Chondrocyte (in vitro differentiated cells): Measurements from ENCODE around the gene HCK. TPM values are rescaled to one million over a fixed set of nuclear protein-coding genes. Genes with fewer than 3 reads are reported as not detected.

ENCODE experiments used
- DNase-seq: peaks from one replicate; pipeline ENCODE4 v3.0.0; 2021; ENCODE audit warnings: mixed read lengths, low spot score
- H3K27ac Mint-ChIP-seq: one replicate; pipeline ENCODE4 v1.8.0; 2021; ENCODE audit warnings: mild to moderate bottlenecking, moderate library complexity, mixed read lengths; ENCODE audit not compliant: unreplicated experiment
- H3K27me3 Mint-ChIP-seq: 2 replicates; pipeline ENCODE4 v1.8.0; 2021; ENCODE audit warnings: low read depth, mixed read lengths
- H3K36me3 Mint-ChIP-seq: 2 replicates; pipeline ENCODE4 v1.8.0; 2021; ENCODE audit warnings: low read depth, mixed read lengths
- H3K4me1 Mint-ChIP-seq: 2 replicates; pipeline ENCODE4 v1.8.0; 2021; ENCODE audit warnings: low read depth, mild to moderate bottlenecking, mixed read lengths
- H3K4me3 Mint-ChIP-seq: one replicate; pipeline ENCODE4 v1.8.0; 2021; ENCODE audit warnings: mild to moderate bottlenecking, moderate library complexity, mixed read lengths; ENCODE audit not compliant: unreplicated experiment
- H3K9me3 Mint-ChIP-seq: 2 replicates; pipeline ENCODE4 v1.8.0; 2021; ENCODE audit warnings: low read depth, mixed read lengths
- total RNA-seq: library from RNA; stranded (reverse); gene quantifications from 3 replicates; pipeline ENCODE4 v1.2.1, GENCODE V29; 2021
- TF ChIP-seq, protein P1 (sequence below): fragments of 200-600 bp; sonication (generic); IDR thresholded peaks from 2 replicates; pipeline ENCODE4 v1.5.0; 2021; ENCODE audit warnings: antibody characterized with exemption, mild to moderate bottlenecking, moderate library complexity

The HCK gene
- total RNA-seq, 1 donor from 2014 or later, result not detected

DNA sequence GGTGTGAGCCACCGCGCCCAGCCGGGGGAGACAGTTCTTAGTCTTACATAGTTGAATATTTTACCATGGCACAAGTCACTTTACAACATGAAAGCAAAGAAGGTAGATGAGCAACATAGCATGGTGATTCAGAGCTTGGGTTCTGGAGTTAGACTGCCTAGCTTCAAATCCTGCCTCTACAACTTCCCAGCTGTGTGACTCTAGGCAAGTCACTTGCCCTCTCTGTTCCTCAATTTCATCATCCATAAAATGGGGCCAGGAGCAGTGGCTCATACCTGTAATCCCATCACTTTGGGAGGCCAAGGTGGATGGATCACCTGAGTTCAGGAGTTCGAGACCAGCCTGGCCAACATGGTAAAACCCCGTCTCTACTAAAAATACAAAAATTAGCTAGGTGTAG lies 26.3 kb downstream of the HCK start:
- Mint-ChIP-seq H3K27ac (no peak overlapping the region), H3K27me3 (peaks cover 45% of the 10 kb centered on the region), H3K36me3 (peaks cover 1% of the 10 kb centered on the region), H3K4me1 (no peaks in the 10 kb centered on the region), H3K4me3 (no peak overlapping the region), H3K9me3 (no peaks in the 10 kb centered on the region)
- TF ChIP-seq, protein P1, sequence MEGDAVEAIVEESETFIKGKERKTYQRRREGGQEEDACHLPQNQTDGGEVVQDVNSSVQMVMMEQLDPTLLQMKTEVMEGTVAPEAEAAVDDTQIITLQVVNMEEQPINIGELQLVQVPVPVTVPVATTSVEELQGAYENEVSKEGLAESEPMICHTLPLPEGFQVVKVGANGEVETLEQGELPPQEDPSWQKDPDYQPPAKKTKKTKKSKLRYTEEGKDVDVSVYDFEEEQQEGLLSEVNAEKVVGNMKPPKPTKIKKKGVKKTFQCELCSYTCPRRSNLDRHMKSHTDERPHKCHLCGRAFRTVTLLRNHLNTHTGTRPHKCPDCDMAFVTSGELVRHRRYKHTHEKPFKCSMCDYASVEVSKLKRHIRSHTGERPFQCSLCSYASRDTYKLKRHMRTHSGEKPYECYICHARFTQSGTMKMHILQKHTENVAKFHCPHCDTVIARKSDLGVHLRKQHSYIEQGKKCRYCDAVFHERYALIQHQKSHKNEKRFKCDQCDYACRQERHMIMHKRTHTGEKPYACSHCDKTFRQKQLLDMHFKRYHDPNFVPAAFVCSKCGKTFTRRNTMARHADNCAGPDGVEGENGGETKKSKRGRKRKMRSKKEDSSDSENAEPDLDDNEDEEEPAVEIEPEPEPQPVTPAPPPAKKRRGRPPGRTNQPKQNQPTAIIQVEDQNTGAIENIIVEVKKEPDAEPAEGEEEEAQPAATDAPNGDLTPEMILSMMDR, result no peak
- DNase-seq, result no peak

- peaks cover 1% of the 10 kb centered on the region for H3K36me3 Mint-ChIP-seq
- no peaks in the 10 kb centered on the region for H3K4me1 Mint-ChIP-seq
- H3K9me3 Mint-ChIP-seq, result no peaks in the 10 kb centered on the region
- no peak overlapping the region for H3K27ac Mint-ChIP-seq
- no peak for DNase-seq
- H3K27me3 Mint-ChIP-seq, result peaks cover 49% of the 10 kb centered on the region
- TF ChIP-seq, protein P1, result no peak
- H3K4me3 Mint-ChIP-seq, result no peak overlapping the region
These were observed 26.7 kb downstream of the HCK start for GRCh38 chr20:32078791-32079190.

DNA sequence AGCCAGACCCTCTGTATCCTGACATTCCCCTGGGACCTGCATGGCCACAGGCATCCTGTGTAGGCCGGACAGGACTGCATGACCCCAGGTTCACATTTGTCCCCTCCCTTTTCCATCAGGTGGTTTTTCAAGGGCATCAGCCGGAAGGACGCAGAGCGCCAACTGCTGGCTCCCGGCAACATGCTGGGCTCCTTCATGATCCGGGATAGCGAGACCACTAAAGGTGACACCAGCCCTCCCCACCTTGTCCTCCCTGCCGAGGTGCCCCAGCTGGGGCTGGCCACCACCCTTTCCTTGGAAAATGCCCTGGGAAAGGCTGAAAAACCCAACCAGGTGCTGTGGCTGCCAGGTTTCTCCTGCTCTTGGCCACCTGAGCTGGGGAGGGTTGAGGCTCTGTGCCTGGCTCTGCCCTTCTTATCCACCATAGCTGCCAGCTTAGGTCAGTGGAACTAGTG lies 27.6 kb downstream of the HCK start:
- H3K36me3 Mint-ChIP-seq, result peaks cover 1% of the 10 kb centered on the region
- H3K9me3 Mint-ChIP-seq, result no peaks in the 10 kb centered on the region
- DNase-seq, result no peak
- H3K4me3 Mint-ChIP-seq, result no peak overlapping the region
- TF ChIP-seq, protein P1, result no peak
- H3K4me1 Mint-ChIP-seq, result no peaks in the 10 kb centered on the region
- no peak overlapping the region for H3K27ac Mint-ChIP-seq
- H3K27me3 Mint-ChIP-seq, result peaks cover 54% of the 10 kb centered on the region

GRCh38 chr20:32080783-32081182 lies 28.7 kb downstream of the HCK start:
- H3K4me1 Mint-ChIP-seq, result no peaks in the 10 kb centered on the region

GRCh38 chr20:32083469-32083868 lies 31.4 kb downstream of the HCK start:
- Mint-ChIP-seq H3K9me3 (no peaks in the 10 kb centered on the region), H3K36me3 (no peaks in the 10 kb centered on the region), H3K27me3 (peaks cover 44% of the 10 kb centered on the region), H3K4me1 (no peaks in the 10 kb centered on the region), H3K4me3 (no peak overlapping the region), H3K27ac (no peak overlapping the region)
- TF ChIP-seq, protein P1, result no peak
- DNase-seq, result no peak

More at GRCh38 chr20:32080783-32081182, 28.7 kb downstream of the HCK start:
- TF ChIP-seq, protein P1, result no peak
- Mint-ChIP-seq H3K27ac (no peak overlapping the region), H3K9me3 (no peaks in the 10 kb centered on the region), H3K4me3 (no peak overlapping the region), H3K27me3 (peaks cover 57% of the 10 kb centered on the region), H3K36me3 (peaks cover 1% of the 10 kb centered on the region)
- no peak for DNase-seq
